Measurements from ENCODE around the gene SLC44A3.
"Not testable (repeated sequence)": the region's sequence is repeated elsewhere in the genome, so short reads cannot be mapped to it uniquely, and the experiment has no call there.

DNA sequence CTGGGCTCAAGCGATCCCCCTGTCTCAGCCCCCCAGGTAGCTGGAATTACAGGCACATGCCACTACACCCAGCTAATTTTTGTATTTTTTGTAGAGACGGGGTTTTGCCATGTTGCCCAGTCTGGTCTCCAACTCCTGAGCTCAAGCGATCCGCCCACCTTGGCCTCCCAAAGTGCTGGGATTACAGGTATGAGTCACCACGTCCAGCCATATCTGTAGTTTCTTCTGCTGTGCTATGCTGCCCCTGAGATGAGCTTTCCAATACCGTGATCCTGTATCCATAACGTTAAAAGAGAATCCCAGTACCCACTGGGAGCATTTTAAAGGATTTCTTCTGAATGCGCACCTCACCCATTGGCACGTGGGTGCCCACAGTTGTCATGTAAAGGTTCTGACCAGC is 20.2 kb downstream of the SLC44A3 start:
- TF ChIP-seq, protein P1, sequence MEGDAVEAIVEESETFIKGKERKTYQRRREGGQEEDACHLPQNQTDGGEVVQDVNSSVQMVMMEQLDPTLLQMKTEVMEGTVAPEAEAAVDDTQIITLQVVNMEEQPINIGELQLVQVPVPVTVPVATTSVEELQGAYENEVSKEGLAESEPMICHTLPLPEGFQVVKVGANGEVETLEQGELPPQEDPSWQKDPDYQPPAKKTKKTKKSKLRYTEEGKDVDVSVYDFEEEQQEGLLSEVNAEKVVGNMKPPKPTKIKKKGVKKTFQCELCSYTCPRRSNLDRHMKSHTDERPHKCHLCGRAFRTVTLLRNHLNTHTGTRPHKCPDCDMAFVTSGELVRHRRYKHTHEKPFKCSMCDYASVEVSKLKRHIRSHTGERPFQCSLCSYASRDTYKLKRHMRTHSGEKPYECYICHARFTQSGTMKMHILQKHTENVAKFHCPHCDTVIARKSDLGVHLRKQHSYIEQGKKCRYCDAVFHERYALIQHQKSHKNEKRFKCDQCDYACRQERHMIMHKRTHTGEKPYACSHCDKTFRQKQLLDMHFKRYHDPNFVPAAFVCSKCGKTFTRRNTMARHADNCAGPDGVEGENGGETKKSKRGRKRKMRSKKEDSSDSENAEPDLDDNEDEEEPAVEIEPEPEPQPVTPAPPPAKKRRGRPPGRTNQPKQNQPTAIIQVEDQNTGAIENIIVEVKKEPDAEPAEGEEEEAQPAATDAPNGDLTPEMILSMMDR (IDR thresholded peaks at IDR 0.05) = not testable (repeated sequence)
- TF ChIP-seq EZH2phosphoT487 (IDR thresholded peaks at IDR 0.05) = not testable (repeated sequence)

Data from neural progenitor cell (in vitro differentiated cells).